DLD1 (cell line): ENCODE results near the gene ADGB.
"Not testable (repeated sequence)": the region's sequence is repeated elsewhere in the genome, so short reads cannot be mapped to it uniquely, and the experiment has no call there.

Source experiments
- in situ Hi-C: cut with HindIII; loops from 2 replicates; pipeline ENCODE4 v1.10.0; 2017; ENCODE audit warnings: low sequenced_read_pairs

ADGB gene

GRCh38 chr6:146598772-146599405, at the start of gene ADGB:
Gene ADGB, plus strand, starts transcription at chr6:146598972. Its CDS starts 69 bp downstream, at chr6:146599041.
- in situ Hi-C loops, result no loop called here

- in situ Hi-C loops, result no loop called here
These were observed 47.9 kb upstream of the ADGB start for GRCh38 chr6:146550911-146551310.

GRCh38 chr6:146551545-146551944, 47.2 kb upstream of the ADGB start:
- in situ Hi-C loops, result no loop called here

GRCh38 chr6:146553377-146554135, 45.2 kb upstream of the ADGB start:
- in situ Hi-C loops, result no loop called here

- in situ Hi-C loops, result no loop called here
These were observed 38.2 kb upstream of the ADGB start for GRCh38 chr6:146560607-146561006.

GRCh38 chr6:146566661-146567060, 32.1 kb upstream of the ADGB start:
- in situ Hi-C loops, result not testable (repeated sequence)

GRCh38 chr6:146568619-146569018, 30.2 kb upstream of the ADGB start:
- in situ Hi-C loops, result not testable (repeated sequence)

GRCh38 chr6:146574211-146574610, 24.6 kb upstream of the ADGB start:
- in situ Hi-C loops, result no loop called here

GRCh38 chr6:146578054-146578453, 20.7 kb upstream of the ADGB start:
- in situ Hi-C loops, result no loop called here

GRCh38 chr6:146581968-146582367, 16.8 kb upstream of the ADGB start:
- in situ Hi-C loops, result no loop called here

- in situ Hi-C loops, result no loop called here
These were observed 15.9 kb upstream of the ADGB start for GRCh38 chr6:146582857-146583256.

- in situ Hi-C loops, result no loop called here
These were observed 14.8 kb upstream of the ADGB start for GRCh38 chr6:146583966-146584365.

GRCh38 chr6:146587459-146587858, 11.3 kb upstream of the ADGB start:
- in situ Hi-C loops, result no loop called here

GRCh38 chr6:146590492-146590891, 8.3 kb upstream of the ADGB start:
- in situ Hi-C loops, result no loop called here

- in situ Hi-C loops, result no loop called here
These were observed 6.3 kb upstream of the ADGB start for GRCh38 chr6:146592451-146592850.

- in situ Hi-C loops, result no loop called here
These were observed 4.8 kb upstream of the ADGB start for GRCh38 chr6:146593986-146594385.

GRCh38 chr6:146594495-146594894, 4.3 kb upstream of the ADGB start:
- in situ Hi-C loops, result no loop called here

- in situ Hi-C loops, result no loop called here
These were observed 2.6 kb upstream of the ADGB start for GRCh38 chr6:146595972-146596731.

GRCh38 chr6:146601352-146601751, 2.6 kb downstream of the ADGB start:
- in situ Hi-C loops, result no loop called here

GRCh38 chr6:146602526-146602925, 3.8 kb downstream of the ADGB start:
- in situ Hi-C loops, result no loop called here

GRCh38 chr6:146613947-146614346, 15.2 kb downstream of the ADGB start:
- in situ Hi-C loops, result no loop called here

- in situ Hi-C loops, result no loop called here
These were observed 21.9 kb downstream of the ADGB start for GRCh38 chr6:146620655-146621054.
